Amniotic epithelial cell (primary cell): Measurements from ENCODE around the gene RASSF4.

Experiments used
- DNase-seq: peaks from one replicate; pipeline ENCODE4 v3.0.0-alpha.2; 2010; ENCODE audit warnings: low read depth

RASSF4 gene

GRCh38 chr10:44976352-44977198 lies 17.0 kb downstream of the RASSF4 start:
- DNase-seq, result no peak

GRCh38 chr10:44977287-44978212 lies 17.9 kb downstream of the RASSF4 start:
- DNase-seq, result no peak

GRCh38 chr10:44978213-44978569 lies 18.6 kb downstream of the RASSF4 start:
- peak; percentile 34 for DNase-seq

GRCh38 chr10:44978570-44979280 lies 19.1 kb downstream of the RASSF4 start, which contains the start of gene DEPP1:
Gene DEPP1 (minus strand): TSS chr10:44978809. CDS start chr10:44978030, 779 bp downstream.
- DNase-seq, result peak; percentile 96

- no peak for DNase-seq
Observed at GRCh38 chr10:44979281-44980191, 19.9 kb downstream of the RASSF4 start.

GRCh38 chr10:44980309-44981171 lies 20.9 kb downstream of the RASSF4 start:
- DNase-seq, result no peak

GRCh38 chr10:44981172-44982113 lies 21.8 kb downstream of the RASSF4 start:
- peak; percentile 90 for DNase-seq

- DNase-seq, result no peak
Observed at GRCh38 chr10:44982114-44982460, 22.5 kb downstream of the RASSF4 start.

- no peak for DNase-seq
Observed at GRCh38 chr10:44982496-44982895, 22.9 kb downstream of the RASSF4 start.

- DNase-seq, result no peak
Observed at GRCh38 chr10:44983066-44983894, 23.7 kb downstream of the RASSF4 start.

- DNase-seq, result no peak
Observed at GRCh38 chr10:44983895-44984278, 24.3 kb downstream of the RASSF4 start.

- DNase-seq, result no peak
Observed at GRCh38 chr10:44984671-44985101, 25.1 kb downstream of the RASSF4 start.

- DNase-seq, result no peak
Observed at GRCh38 chr10:44985175-44985681, 25.6 kb downstream of the RASSF4 start.

- no peak for DNase-seq
Observed at GRCh38 chr10:44986179-44986578, 26.6 kb downstream of the RASSF4 start.

GRCh38 chr10:44986670-44987069 lies 27.1 kb downstream of the RASSF4 start:
- DNase-seq, result peak; percentile 81

- no peak for DNase-seq
Observed at GRCh38 chr10:44988957-44989585, 29.5 kb downstream of the RASSF4 start.

GRCh38 chr10:44989597-44990301 lies 30.1 kb downstream of the RASSF4 start:
- no peak for DNase-seq
